HG03575 (cell line): ENCODE measurements around the gene OTOP2.
"Not testable (repeated sequence)": the region's sequence is repeated elsewhere in the genome, so short reads cannot be mapped to it uniquely, and the experiment has no call there.

Source experiments
- ATAC-seq: cut with Tn5 transposase; IDR thresholded peaks from one replicate; pipeline ENCODE4 v1.9.1; 2021; ENCODE audit not compliant: unreplicated experiment, insufficient number of reproducible peaks, low FRiP score; ENCODE audit errors: extremely low read depth

Gene OTOP2

DNA sequence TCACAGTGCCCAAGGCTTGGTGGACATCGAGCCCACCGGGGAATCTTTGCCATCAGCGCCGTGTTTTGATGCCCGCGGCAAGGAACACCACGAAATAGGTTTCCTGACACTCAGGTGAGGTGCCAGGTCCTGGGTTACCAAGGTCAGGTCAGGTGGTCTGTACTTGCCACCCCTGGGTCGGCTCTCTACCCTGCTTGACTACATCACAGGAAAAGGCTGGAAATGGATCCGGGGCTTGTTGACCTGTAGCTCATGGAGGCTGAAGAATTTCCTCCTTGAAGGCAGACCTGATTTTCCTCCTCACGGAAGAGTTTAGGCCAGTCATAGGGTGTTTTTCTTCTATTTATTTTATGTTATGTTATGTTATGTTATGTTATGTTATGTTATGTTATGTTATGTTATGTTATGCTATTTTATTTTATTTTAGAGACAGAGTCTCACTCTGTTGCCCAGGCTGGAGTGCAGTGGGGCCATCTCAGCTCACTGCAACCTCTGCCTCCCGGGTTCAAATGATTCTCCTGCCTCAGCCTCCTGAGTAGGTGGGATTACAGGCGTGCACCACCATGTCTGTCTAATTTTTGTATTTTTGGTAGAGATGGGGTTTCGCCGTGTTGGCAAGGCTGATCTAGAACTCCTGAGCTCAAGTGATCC is 58.7 kb downstream of the OTOP2 start:
- ATAC-seq, result not testable (repeated sequence)
